ENCODE results near the gene PCDHB10.
"Not testable (repeated sequence)": the region's sequence is repeated elsewhere in the genome, so short reads cannot be mapped to it uniquely, and the experiment has no call there.

Gene PCDHB10

DNA sequence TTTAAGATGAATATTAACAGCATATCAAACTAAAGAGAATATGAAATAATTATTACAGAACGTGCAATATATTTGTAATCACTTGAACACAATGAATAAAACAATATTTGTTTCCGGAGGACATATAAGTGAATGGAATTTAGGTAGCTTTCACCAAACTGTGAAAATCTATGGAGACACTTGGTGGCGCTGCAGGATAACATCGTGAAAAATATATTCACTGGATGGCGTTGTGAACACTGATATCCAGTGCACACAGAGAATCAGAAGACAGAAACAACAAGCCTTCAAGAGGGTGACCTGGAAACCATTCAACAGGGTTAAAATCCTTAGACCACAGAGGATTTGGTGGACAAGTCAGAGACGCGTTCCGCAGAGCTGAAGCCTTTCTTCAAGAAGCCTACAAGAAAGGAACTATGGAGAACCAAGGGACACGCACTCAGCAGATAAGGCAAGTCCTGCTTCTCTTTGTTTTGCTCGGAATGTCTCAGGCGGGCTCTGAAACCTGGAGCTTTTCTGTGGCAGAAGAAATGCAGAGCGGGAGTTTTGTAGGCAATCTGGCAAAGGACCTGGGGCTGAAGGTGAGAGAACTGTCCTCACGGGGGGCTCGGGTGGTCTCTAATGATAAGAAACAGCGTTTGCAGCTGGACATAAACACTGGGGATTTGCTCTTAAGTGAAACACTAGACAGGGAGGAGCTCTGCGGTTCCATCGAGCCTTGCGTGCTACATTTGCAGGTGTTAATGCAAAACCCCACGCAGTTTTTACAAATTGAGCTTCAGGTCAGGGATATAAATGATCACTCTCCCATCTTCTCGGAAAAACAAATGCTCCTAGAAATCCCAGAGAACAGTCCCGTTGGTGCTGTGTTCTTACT is 7.4 kb downstream of the PCDHB10 start, which contains the start of gene PCDHB11:
TSS of gene PCDHB11 (plus strand) at position 269 of the 877 bp plus-strand sequence. CDS start at position 417, 148 bp downstream.
- no peak for TF ChIP-seq GATA2 (IDR thresholded peaks at IDR 0.05; ENCODE audit: low read depth, low read length)
- TF ChIP-seq GATA3 (IDR thresholded peaks at IDR 0.05; ENCODE audit: low read depth, low read length), result no peak

DNA sequence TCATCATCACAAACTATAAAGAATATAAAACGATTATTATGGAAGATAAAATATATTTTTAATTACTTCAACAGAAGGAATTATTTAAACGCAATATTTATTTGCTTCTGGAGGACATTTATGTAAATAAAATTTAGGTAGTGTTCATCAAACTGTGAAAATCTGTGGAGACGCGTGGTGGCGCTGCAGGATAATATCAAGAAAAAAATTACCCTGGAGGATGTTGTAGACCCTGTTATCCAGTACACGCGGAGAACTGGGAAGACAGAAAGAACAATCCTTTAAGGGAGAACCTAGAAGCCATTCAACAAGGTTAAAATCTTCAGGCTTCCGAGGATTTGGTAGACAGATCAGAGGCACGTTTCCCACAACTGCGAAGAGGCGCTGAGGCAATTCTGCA is 16.3 kb downstream of the PCDHB10 start, which contains the start of gene PCDHB12:
TSS of gene PCDHB12 (plus strand) at position 242 of the 400 bp plus-strand sequence. CDS start 189 bp downstream, outside the sequence.
- TF ChIP-seq GATA3 (IDR thresholded peaks at IDR 0.05; ENCODE audit: low read depth, low read length), result no peak
- no peak for TF ChIP-seq GATA2 (IDR thresholded peaks at IDR 0.05; ENCODE audit: low read depth, low read length)

DNA sequence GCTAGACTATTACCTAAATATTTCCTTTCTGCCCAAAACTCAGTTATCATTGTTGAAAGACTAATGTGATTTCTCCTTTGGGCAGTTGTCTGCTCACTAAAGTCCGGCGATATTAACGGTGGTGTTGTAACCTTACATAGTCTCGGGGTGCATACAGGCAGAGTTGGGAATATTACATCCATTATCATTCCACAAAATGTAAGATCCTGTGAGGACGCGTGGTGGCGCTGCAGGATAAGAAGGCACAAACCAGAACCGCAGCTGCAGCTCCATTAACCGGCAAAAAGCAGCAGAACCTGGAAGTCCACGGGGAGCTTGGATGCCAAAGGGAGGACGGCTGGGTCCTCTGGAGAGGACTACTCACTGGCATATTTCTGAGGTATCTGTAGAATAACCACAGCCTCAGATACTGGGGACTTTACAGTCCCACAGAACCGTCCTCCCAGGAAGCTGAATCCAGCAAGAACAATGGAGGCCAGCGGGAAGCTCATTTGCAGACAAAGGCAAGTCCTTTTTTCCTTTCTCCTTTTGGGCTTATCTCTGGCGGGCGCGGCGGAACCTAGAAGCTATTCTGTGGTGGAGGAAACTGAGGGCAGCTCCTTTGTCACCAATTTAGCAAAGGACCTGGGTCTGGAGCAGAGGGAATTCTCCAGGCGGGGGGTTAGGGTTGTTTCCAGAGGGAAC is 21.6 kb downstream of the PCDHB10 start, which contains the start of gene PCDHB13:
TSS of gene PCDHB13 (plus strand) at position 264 of the 684 bp plus-strand sequence. CDS start at position 469, 205 bp downstream.
- not testable (repeated sequence) for TF ChIP-seq GATA2, GATA3 (IDR thresholded peaks at IDR 0.05; ENCODE audit: low read depth, low read length)

DNA sequence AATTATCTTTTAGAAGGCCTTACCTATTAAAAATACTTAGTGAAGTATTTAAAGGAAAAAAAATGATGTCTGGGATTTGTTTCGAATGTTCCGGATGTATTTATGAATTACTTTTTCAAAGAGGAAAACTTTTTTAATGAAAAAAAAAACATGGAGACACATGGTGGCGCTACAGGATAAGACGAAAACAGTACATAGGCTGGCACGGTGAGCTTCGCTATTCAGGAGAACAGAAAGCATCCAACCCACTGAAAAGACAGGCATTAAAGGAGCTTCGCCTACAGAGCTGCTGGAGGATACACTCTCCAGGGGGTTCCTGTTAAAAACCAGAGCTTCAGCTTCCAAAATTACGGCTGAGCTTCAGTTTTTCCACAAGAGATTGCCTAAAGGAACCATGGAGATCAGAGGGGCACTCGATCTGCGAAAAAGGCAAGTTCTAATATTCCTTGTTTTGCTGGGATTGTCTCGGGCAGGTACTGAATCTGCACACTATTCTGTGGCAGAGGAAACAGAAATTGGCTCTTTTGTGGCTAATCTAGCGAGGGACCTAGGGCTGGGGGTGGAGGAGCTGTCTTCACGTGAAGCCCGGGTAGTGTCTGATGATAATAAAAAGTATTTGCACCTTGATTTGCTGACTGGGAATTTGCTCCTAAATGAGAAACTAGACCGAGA is 31.1 kb downstream of the PCDHB10 start, which contains the start of gene PCDHB14:
TSS of gene PCDHB14 (plus strand) at position 232 of the 672 bp plus-strand sequence. CDS start at position 395, 163 bp downstream.
- no peak for TF ChIP-seq GATA3 (IDR thresholded peaks at IDR 0.05; ENCODE audit: low read depth, low read length)
- TF ChIP-seq GATA2 (IDR thresholded peaks at IDR 0.05; ENCODE audit: low read depth, low read length), result no peak

DNA sequence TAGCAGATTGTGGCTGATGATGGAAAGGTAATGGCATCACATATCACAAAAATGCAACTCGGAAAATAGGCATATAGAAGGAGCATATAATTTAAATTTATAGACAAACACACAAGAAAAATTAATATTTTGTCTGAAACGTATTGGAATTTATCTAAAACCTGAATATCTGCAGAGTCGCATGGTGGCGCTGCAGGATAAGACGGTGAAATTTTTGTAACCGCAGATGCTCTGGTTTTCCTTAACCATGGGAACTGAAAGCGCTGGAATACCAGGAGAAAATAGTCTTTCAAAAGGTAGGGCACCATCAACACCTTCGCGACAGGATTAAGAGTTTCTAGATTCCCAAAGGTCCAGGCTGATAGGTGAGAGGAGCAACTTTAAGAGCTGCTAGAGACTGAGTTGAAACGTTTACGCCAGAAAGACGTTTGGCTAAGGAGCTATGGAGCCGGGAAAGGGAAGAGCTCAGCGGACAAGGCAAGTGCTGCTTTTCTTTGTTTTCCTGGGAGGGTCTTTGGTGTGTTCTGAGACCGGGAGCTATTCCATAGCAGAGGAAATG is 42.0 kb downstream of the PCDHB10 start:
- TF ChIP-seq GATA3 (IDR thresholded peaks at IDR 0.05; ENCODE audit: low read depth, low read length) (no peak), GATA2 (IDR thresholded peaks at IDR 0.05; ENCODE audit: low read depth, low read length) (no peak)

DNA sequence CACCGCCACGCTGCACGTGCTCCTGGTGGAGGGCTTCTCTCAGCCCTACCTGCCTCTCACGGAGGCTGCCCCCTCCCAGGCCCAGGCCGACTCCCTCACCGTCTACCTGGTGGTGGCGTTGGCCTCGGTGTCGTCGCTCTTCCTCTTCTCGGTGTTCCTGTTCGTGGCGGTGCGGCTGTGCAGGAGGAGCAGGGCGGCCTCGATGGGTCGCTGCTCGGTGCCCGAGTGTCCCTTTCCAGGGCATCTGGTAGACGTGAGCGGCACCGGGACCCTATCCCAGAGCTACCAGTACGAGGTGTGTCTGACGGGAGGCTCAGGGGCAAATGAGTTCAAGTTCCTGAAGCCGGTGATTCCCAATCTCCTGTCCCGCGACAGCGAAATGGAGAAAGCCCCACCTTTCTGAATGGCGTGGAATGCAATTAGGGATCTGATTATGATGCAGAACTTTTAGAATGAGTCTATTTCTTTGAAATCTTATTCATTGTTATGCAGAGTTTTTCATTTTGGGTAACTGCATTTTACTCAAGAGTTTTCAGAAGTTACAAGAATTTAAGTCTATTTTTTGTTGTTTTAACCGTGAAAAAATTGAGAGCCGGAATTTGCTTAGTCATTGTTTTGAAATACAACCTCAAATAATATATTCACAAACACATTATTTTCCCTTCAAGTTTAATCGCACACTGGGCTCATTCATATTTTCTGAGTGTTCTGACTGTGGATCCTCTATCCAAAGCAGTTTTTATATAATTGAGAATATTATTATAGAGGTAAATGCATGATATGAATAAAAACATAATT is 44.6 kb downstream of the PCDHB10 start:
- TF ChIP-seq GATA2 (IDR thresholded peaks at IDR 0.05; ENCODE audit: low read depth, low read length), result no peak
- TF ChIP-seq GATA3 (IDR thresholded peaks at IDR 0.05; ENCODE audit: low read depth, low read length), result no peak

DNA sequence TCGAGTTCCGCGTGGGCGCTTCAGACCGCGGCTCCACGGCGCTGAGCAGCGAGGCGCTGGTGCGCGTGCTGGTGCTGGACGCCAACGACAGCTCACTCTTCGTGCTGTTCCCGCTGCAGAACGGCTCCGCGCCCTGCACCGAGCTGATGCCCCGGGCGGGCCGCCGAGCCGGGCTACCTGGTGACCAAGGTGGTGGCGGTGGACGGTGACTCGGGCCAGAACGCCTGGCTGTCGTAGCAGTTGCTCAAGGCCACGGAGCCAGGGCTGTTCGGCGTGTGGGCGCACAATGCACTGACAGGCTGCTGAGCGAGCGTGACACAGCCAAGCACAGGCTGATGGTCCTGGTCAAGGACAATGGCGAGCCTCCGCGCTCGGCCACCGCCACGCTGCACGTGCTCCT is 49.3 kb downstream of the PCDHB10 start:
- TF ChIP-seq GATA3 (IDR thresholded peaks at IDR 0.05; ENCODE audit: low read depth, low read length) (no peak), GATA2 (IDR thresholded peaks at IDR 0.05; ENCODE audit: low read depth, low read length) (no peak)
